ENCODE measurements around the gene HMGA1.

GRCh38 chr6:34226066-34226465 lies 10.6 kb upstream of the HMGA1 start:
- no peak for TF ChIP-seq POLR2A (IDR thresholded peaks at IDR 0.05; ENCODE audit: extremely low read depth, insufficient read length)
- TF ChIP-seq CTCF (IDR thresholded peaks at IDR 0.05; ENCODE audit: low read depth, low read length): no peak
